ENCODE data around the gene RBM26. TPM values are rescaled to one million over a fixed set of nuclear protein-coding genes. Genes with fewer than 3 reads are reported as not detected.

The RBM26 gene
- total RNA-seq, 1 experiment from 2014 or later = 70.5 TPM

- no CpG with 5 or more reads among the region's 3 CpGs for WGBS (ENCODE audit: extremely low coverage, insufficient read length, low lambda C conversion rate)
- no peak overlapping the region for H2BK20ac ChIP-seq (ENCODE audit: low read depth, low read length, poor library complexity, severe bottlenecking)
- Mint-ChIP-seq H3K4me3 (no peak overlapping the region), H3K4me1 (peaks cover 4 to 8% of the 10 kb centered on the region in 2 experiments), H3K27ac (peak overlapping the region in 1 of 3 experiments; percentile 69; a peak in 3 of 7 replicates), H3K27me3 (ENCODE audit: low read depth) (no peaks in the 10 kb centered on the region), H3K36me3 (ENCODE audit: insufficient read depth in 1 of 3, low read depth in 3 of 3) (no peaks in the 10 kb centered on the region), H3K9me3 (peaks cover 0 to 11% of the 10 kb centered on the region in 2 experiments; a peak in 3 of 5 replicates)
- H3K4ac ChIP-seq (ENCODE audit: low read depth, low read length) = no peak overlapping the region
- H2AFZ ChIP-seq (ENCODE audit: low read length) = no peak overlapping the region
- no peak overlapping the region for H2BK12ac ChIP-seq (ENCODE audit: insufficient read length, low read depth, low read length)
- no peak overlapping the region for H4K8ac ChIP-seq (replicated peaks; ENCODE audit: insufficient read length, low read depth, low read length)
- no peak for TF ChIP-seq CTCF (conservative IDR thresholded peaks at IDR 0.05)
- no peak overlapping the region for H3K18ac ChIP-seq (ENCODE audit: insufficient read length, low read depth, low read length)
- H2BK15ac ChIP-seq (ENCODE audit: low read depth, low read length) = no peak overlapping the region
- H3K9ac ChIP-seq (ENCODE audit: extremely low read depth, insufficient read length, low read length) = no peak overlapping the region
- no peak overlapping the region for H3K23ac ChIP-seq (ENCODE audit: insufficient read length, low read depth, low read length)
- DNase-seq = no peak
- H3K79me2 ChIP-seq (ENCODE audit: insufficient read depth, low read length) = no peaks in the 10 kb centered on the region
- H3K14ac ChIP-seq (ENCODE audit: insufficient read depth, low read length) = no peak overlapping the region
- no peaks in the 10 kb centered on the region for H3K9me3 ChIP-seq (ENCODE audit: control insufficient read depth, low read depth, low read length)
- no peaks in the 10 kb centered on the region for H3K23me2 ChIP-seq (ENCODE audit: insufficient read length, low read depth, low read length, poor library complexity, severe bottlenecking)
- no peaks in the 10 kb centered on the region for H4K20me1 ChIP-seq (ENCODE audit: control insufficient read depth, insufficient read depth, insufficient read length)
- H3K27me3 ChIP-seq (ENCODE audit: insufficient read depth, low read length) = no peaks in the 10 kb centered on the region
- H3K56ac ChIP-seq (ENCODE audit: insufficient read length, low read depth, low read length) = no peak overlapping the region
- no peak overlapping the region for H4K91ac ChIP-seq (ENCODE audit: insufficient read length, low read depth, low read length)
- H4K5ac ChIP-seq (ENCODE audit: insufficient read length, low read depth, low read length) = no peak overlapping the region
- no peak overlapping the region for H3K4me2 ChIP-seq (ENCODE audit: insufficient read depth, insufficient read length, low read length)
- peaks cover 2% of the 10 kb centered on the region; the same call in 1 of the 2 replicates for H3K4me1 ChIP-seq (ENCODE audit: insufficient read depth, low read length)
- no peak overlapping the region for H2BK5ac ChIP-seq (ENCODE audit: insufficient read length, low read length)
- H3K27ac ChIP-seq (ENCODE audit: insufficient read length, low read depth, low read length) = no peak overlapping the region
- H3K79me1 ChIP-seq (ENCODE audit: insufficient read depth, low read depth, low read length, poor library complexity, severe bottlenecking) = no peaks in the 10 kb centered on the region
- no peak overlapping the region for H2AK5ac ChIP-seq (ENCODE audit: insufficient read length, low read length)
- no peak overlapping the region for H3T11ph ChIP-seq (ENCODE audit: low read length)
- H2BK120ac ChIP-seq (ENCODE audit: low read depth, low read length, poor library complexity, severe bottlenecking) = no peak overlapping the region
These were observed 98.6 kb downstream of the RBM26 start for GRCh38 chr13:79307433-79307861.
